GM23338 (cell line): ENCODE results near the gene HNF4A. TPM values are rescaled to one million over a fixed set of nuclear protein-coding genes. Genes with fewer than 3 reads are reported as not detected.
A peak's percentile ranks its signal among the peaks of the same experiment; 100 is the strongest.
"Not testable (repeated sequence)": the region's sequence is repeated elsewhere in the genome, so short reads cannot be mapped to it uniquely, and the experiment has no call there.

ENCODE experiments used
- ATAC-seq: fragments of 200-7000 bp; cut with Tn5 transposase; 3 replicates; pipeline ENCODE4 v1.9.1; 2020
- DNase-seq: peaks from one replicate; pipeline ENCODE4 v3.0.0-alpha.2; 2015; ENCODE audit warnings: low spot score
- H2AFZ ChIP-seq: fragments of 200-600 bp; sonication (generic); 2 replicates; pipeline ENCODE4 v1.8.0; 2016; ENCODE audit warnings: antibody characterized with exemption, mild to moderate bottlenecking, moderate library complexity
- H3F3A ChIP-seq: fragments of 200-600 bp; sonication (generic); replicated peaks from 2 replicates; pipeline ENCODE4 v1.8.0; 2017; ENCODE audit warnings: antibody characterized with exemption, mixed run types, low read depth
- H3K27ac ChIP-seq: fragments of 200-600 bp; sonication (generic); 2 replicates; pipeline ENCODE4 v1.6.1; 2016; ENCODE audit warnings: low read depth
- H3K27me3 ChIP-seq: fragments of 200-600 bp; sonication (generic); 2 replicates; pipeline ENCODE4 v1.8.0; 2016; ENCODE audit warnings: mild to moderate bottlenecking, mixed run types, moderate library complexity; ENCODE audit not compliant: insufficient read depth
- H3K36me3 ChIP-seq: fragments of 200-600 bp; sonication (generic); 2 replicates; pipeline ENCODE4 v1.8.0; 2016; ENCODE audit warnings: mild to moderate bottlenecking; ENCODE audit not compliant: insufficient read depth
- H3K4me1 ChIP-seq: fragments of 200-600 bp; sonication (generic); 2 replicates; pipeline ENCODE4 v1.8.0; 2016; ENCODE audit warnings: mild to moderate bottlenecking, moderate library complexity; ENCODE audit not compliant: insufficient read depth
- H3K4me2 ChIP-seq: fragments of 200-600 bp; sonication (generic); 2 replicates; pipeline ENCODE4 v1.7.1; 2017; ENCODE audit warnings: mixed run types
- H3K4me3 ChIP-seq: fragments of 200-600 bp; sonication (generic); 2 replicates; pipeline ENCODE4 v1.6.1; 2016; ENCODE audit warnings: mixed run types
- H3K79me2 ChIP-seq: fragments of 200-600 bp; sonication (generic); replicated peaks from 2 replicates; pipeline ENCODE4 v1.8.0; 2017; ENCODE audit warnings: mild to moderate bottlenecking; ENCODE audit not compliant: insufficient read depth
- H3K9me2 ChIP-seq: fragments of 200-600 bp; sonication (generic); 2 replicates; pipeline ENCODE4 v1.8.0; 2017; ENCODE audit not compliant: insufficient read depth
- H4K20me1 ChIP-seq: fragments of 200-600 bp; sonication (generic); replicated peaks from 2 replicates; pipeline ENCODE4 v1.8.0; 2017; ENCODE audit warnings: mild to moderate bottlenecking; ENCODE audit not compliant: insufficient read depth
- H3K27ac Mint-ChIP-seq: 2 replicates; pipeline ENCODE4 v1.8.0; 2020; ENCODE audit warnings: inconsistent platforms, mild to moderate bottlenecking, moderate library complexity, mixed read lengths
- H3K27me3 Mint-ChIP-seq: 3 replicates; pipeline ENCODE4 v1.8.0; 2022; ENCODE audit warnings: low read depth, mild to moderate bottlenecking, moderate library complexity, mixed read lengths, inconsistent platforms; ENCODE audit not compliant: insufficient read depth, poor library complexity
- H3K36me3 Mint-ChIP-seq: 3 replicates; pipeline ENCODE4 v1.8.0; 2021; ENCODE audit warnings: low read depth, mild to moderate bottlenecking, inconsistent platforms, moderate library complexity, mixed read lengths
- H3K4me1 Mint-ChIP-seq: 3 replicates; pipeline ENCODE4 v1.8.0; 2020; ENCODE audit warnings: mild to moderate bottlenecking, inconsistent platforms, mixed read lengths
- H3K4me3 Mint-ChIP-seq: 3 replicates; pipeline ENCODE4 v1.8.0; 2021; ENCODE audit warnings: moderate library complexity, mild to moderate bottlenecking, inconsistent platforms, mixed read lengths
- H3K9me3 Mint-ChIP-seq: 3 replicates; pipeline ENCODE4 v1.8.0; 2020; ENCODE audit warnings: moderate library complexity, mild to moderate bottlenecking, inconsistent platforms, mixed read lengths
- CREB1 ChIP-seq: fragments of 250-450 bp; sonication (Bioruptor Pico); IDR thresholded peaks from 2 replicates; pipeline ENCODE4 v1.5.0; 2020; ENCODE audit warnings: low read depth, mild to moderate bottlenecking, moderate library complexity
- CTCF ChIP-seq, 2 experiments: fragments of 200-600 bp in 1 of 2; sonication (generic) in 1 of 2; conservative IDR thresholded peaks; 2 replicates each; pipeline versions ENCODE4 v1.5.1 to v1.6.1; 2016 to 2017; ENCODE audit warnings: antibody characterized with exemption in 2 of 2, low read depth in 2 of 2, mild to moderate bottlenecking in 2 of 2, moderate library complexity in 1 of 2
- ETS1 ChIP-seq: IDR thresholded peaks from 2 replicates; pipeline ENCODE4 v1.6.1; 2016; ENCODE audit warnings: antibody characterized with exemption
- EZH2phosphoT487 ChIP-seq: fragments of 200-600 bp; sonication (generic); IDR thresholded peaks from one replicate; pipeline ENCODE4 v1.8.1; 2018; ENCODE audit warnings: antibody characterized with exemption; ENCODE audit not compliant: unreplicated experiment
- JUNB ChIP-seq: IDR thresholded peaks from one replicate; pipeline ENCODE4 v1.6.1; 2016; ENCODE audit warnings: antibody characterized with exemption; ENCODE audit not compliant: unreplicated experiment
- NANOG ChIP-seq: IDR thresholded peaks from 2 replicates; pipeline ENCODE4 v1.6.1; 2016; ENCODE audit warnings: antibody characterized with exemption, borderline replicate concordance
- REST ChIP-seq: IDR thresholded peaks from one replicate; pipeline ENCODE4 v1.6.1; 2018; ENCODE audit warnings: antibody characterized with exemption; ENCODE audit not compliant: unreplicated experiment
- ZNF331 ChIP-seq: fragments of 250-450 bp; sonication (Bioruptor Pico); IDR thresholded peaks from 2 replicates; pipeline ENCODE4 v1.5.0; 2020; ENCODE audit warnings: low read depth, mild to moderate bottlenecking, moderate library complexity
- polyA plus RNA-seq: library from polyadenylated mRNA; unstranded; fragments of >200 nt; fragmentation: Nextera tagmentation; extraction: Ambion mirVana; gene quantifications from 2 replicates; pipeline ENCODE4 v1.2.1, GENCODE V29; 2016
- total RNA-seq: library from RNA; depleted of rRNA; stranded (reverse); fragments of >200 nt; shearing (Covaris generic); gene quantifications from 2 replicates; pipeline ENCODE4 v1.2.3, GENCODE V29; 2014

Gene HNF4A
- total and polyA plus RNA-seq, 2 experiments from 2014 or later, result not detected

GRCh38 chr20:44345941-44346340 is 9.6 kb upstream of the HNF4A start:
- not testable (repeated sequence) for H3K36me3 ChIP-seq, H3K27me3 Mint-ChIP-seq, H3K4me1 ChIP-seq, H3K27me3 ChIP-seq, H3K9me3 Mint-ChIP-seq, H3F3A ChIP-seq, H2AFZ ChIP-seq, ATAC-seq, DNase-seq, H3K4me1 Mint-ChIP-seq, H3K27ac ChIP-seq, H3K9me2 ChIP-seq, H3K4me2 ChIP-seq, H3K4me3 Mint-ChIP-seq, H3K79me2 ChIP-seq, H3K27ac Mint-ChIP-seq, H3K36me3 Mint-ChIP-seq, H3K4me3 ChIP-seq, H4K20me1 ChIP-seq
- peak in 1 of 2 experiments; percentile 38; a peak in 2 of 4 replicates for TF ChIP-seq CTCF (conservative IDR thresholded peaks at IDR 0.05; ENCODE audit: low read depth in 2 of 2)

- no peak overlapping the region for H2AFZ ChIP-seq
- no peak overlapping the region for H3K4me2 ChIP-seq
- H3K4me3 ChIP-seq, result no peak overlapping the region
- DNase-seq (no peak), ATAC-seq (no peak)
- no peaks in the 10 kb centered on the region for H3K4me1 Mint-ChIP-seq
- H3K27ac Mint-ChIP-seq, result no peak overlapping the region
- H3K9me3 Mint-ChIP-seq, result no peaks in the 10 kb centered on the region
- H3K79me2 ChIP-seq, result no peaks in the 10 kb centered on the region
- no peak overlapping the region for H3K27ac ChIP-seq
- H4K20me1 ChIP-seq, result no peaks in the 10 kb centered on the region
- TF ChIP-seq ZNF331 (CRISPR knock-in tag), result no peak
- no peak for TF ChIP-seq REST
- TF ChIP-seq NANOG, result no peak
- no peaks in the 10 kb centered on the region for H3K27me3 ChIP-seq
- H3K36me3 ChIP-seq, result no peaks in the 10 kb centered on the region
- no peak overlapping the region for H3K4me3 Mint-ChIP-seq
- H3K27me3 Mint-ChIP-seq, result no peaks in the 10 kb centered on the region
- H3K9me2 ChIP-seq, result no peaks in the 10 kb centered on the region
- no peaks in the 10 kb centered on the region for H3K36me3 Mint-ChIP-seq
- no peaks in the 10 kb centered on the region for H3K4me1 ChIP-seq
- no peaks in the 10 kb centered on the region for H3F3A ChIP-seq
Measured at GRCh38 chr20:44348168-44348659, 7.3 kb upstream of the HNF4A start.

- H3K4me2 ChIP-seq, result no peak overlapping the region
- ATAC-seq, result no peak
- DNase-seq, result no peak
- Mint-ChIP-seq H3K27me3 (no peaks in the 10 kb centered on the region), H3K4me3 (no peak overlapping the region), H3K27ac (no peak overlapping the region), H3K9me3 (no peaks in the 10 kb centered on the region), H3K36me3 (no peaks in the 10 kb centered on the region), H3K4me1 (no peaks in the 10 kb centered on the region)
- no peak overlapping the region for H3K4me3 ChIP-seq
- H3K36me3 ChIP-seq, result no peaks in the 10 kb centered on the region
- no peaks in the 10 kb centered on the region for H3K4me1 ChIP-seq
- H3K79me2 ChIP-seq, result no peaks in the 10 kb centered on the region
- no peaks in the 10 kb centered on the region for H3K27me3 ChIP-seq
- no peaks in the 10 kb centered on the region for H3F3A ChIP-seq
- H4K20me1 ChIP-seq, result no peaks in the 10 kb centered on the region
- H3K27ac ChIP-seq, result no peak overlapping the region
- H3K9me2 ChIP-seq, result no peaks in the 10 kb centered on the region
- H2AFZ ChIP-seq, result no peak overlapping the region
- TF ChIP-seq EZH2phosphoT487 (no peak), JUNB (no peak), ETS1 (no peak), NANOG (no peak), CTCF (conservative IDR thresholded peaks at IDR 0.05; ENCODE audit: low read depth in 2 of 2) (no peak), CREB1 (CRISPR knock-in tag) (no peak)
Measured at GRCh38 chr20:44349349-44349748, 6.2 kb upstream of the HNF4A start.
